Loucy (cell line): ENCODE data around the gene PDS5A.

ENCODE experiments used
- EZH2phosphoT487 ChIP-seq: fragments of 200-600 bp; IDR thresholded peaks from 2 replicates; pipeline ENCODE4 v1.6.1; 2018; ENCODE audit warnings: antibody characterized with exemption, mild to moderate bottlenecking, moderate library complexity, borderline replicate concordance
- TF ChIP-seq, protein P1 (sequence below): fragments of 200-600 bp; sonication (generic); conservative IDR thresholded peaks from 2 replicates; pipeline ENCODE4 v1.5.1; 2014; ENCODE audit warnings: mild to moderate bottlenecking, antibody characterized with exemption, low read length

DNA sequence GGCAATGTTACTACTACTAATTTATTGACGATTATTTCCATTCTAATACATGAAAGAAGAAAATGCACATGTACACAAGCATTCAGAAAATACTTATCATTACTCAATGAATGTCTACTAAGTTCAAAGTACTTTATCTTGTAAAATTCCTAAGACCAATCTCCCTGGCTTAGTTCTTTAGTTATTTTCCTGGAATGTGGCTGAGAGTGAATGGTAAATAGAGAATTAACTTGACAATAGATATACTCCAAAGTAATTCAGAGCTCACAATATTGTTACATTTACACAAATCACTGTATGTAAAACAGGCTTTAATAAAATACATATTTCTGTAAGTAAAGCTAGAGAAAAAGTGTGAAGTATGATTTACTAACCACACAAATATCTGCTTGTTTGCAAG lies 79.7 kb downstream of the PDS5A start:
- no peak for TF ChIP-seq EZH2phosphoT487
- TF ChIP-seq, protein P1, sequence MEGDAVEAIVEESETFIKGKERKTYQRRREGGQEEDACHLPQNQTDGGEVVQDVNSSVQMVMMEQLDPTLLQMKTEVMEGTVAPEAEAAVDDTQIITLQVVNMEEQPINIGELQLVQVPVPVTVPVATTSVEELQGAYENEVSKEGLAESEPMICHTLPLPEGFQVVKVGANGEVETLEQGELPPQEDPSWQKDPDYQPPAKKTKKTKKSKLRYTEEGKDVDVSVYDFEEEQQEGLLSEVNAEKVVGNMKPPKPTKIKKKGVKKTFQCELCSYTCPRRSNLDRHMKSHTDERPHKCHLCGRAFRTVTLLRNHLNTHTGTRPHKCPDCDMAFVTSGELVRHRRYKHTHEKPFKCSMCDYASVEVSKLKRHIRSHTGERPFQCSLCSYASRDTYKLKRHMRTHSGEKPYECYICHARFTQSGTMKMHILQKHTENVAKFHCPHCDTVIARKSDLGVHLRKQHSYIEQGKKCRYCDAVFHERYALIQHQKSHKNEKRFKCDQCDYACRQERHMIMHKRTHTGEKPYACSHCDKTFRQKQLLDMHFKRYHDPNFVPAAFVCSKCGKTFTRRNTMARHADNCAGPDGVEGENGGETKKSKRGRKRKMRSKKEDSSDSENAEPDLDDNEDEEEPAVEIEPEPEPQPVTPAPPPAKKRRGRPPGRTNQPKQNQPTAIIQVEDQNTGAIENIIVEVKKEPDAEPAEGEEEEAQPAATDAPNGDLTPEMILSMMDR: no peak
